NCI-H510A (cell line): ENCODE results near the gene BNC1.
"Not testable (repeated sequence)": the region's sequence is repeated elsewhere in the genome, so short reads cannot be mapped to it uniquely, and the experiment has no call there.

Experiments used
- DNase-seq: peaks from one replicate; lab custom pipeline; 2025; lab: John Stamatoyannopoulos, UW

BNC1 gene

DNA sequence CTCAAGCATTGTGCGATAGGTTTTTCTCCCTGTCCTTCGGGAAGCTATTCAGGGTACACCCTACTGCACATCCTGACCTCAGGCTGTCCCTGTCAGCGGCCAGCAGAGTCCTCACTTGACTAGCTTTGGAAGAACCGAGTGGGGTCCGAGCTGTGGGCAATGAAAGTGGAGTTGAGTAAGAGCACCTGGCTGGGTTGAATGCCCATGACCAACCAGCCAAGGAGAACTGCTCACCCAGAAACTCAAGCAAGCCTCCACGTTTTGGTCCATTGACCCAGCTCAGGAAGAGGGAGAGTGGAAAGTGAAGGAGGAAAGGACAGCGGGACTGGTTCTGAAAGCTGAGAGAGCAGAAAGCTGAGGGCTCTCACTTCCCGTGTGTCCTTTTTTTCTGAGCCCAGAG lies 40.8 kb downstream of the BNC1 start:
- DNase-seq, result no peak

DNA sequence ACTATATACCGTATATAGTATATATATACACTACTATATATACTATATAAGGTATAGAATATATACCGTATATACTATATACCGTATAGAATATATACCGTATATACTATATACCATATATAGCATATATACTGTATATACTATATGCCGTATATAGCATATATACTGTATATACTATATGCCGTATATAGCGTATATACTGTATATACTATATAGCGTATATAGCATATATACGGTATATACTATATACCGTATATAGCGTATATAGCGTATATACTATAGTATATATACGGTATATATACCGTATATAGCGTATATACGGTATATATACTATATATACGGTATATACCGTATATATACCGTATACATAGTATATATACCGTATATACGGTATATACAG lies 54.2 kb downstream of the BNC1 start:
- no peak for DNase-seq

GRCh38 chr15:83225449-83225848 lies 59.0 kb downstream of the BNC1 start:
- no peak for DNase-seq

- not testable (repeated sequence) for DNase-seq
These were observed 62.7 kb downstream of the BNC1 start for GRCh38 chr15:83221781-83222180.

DNA sequence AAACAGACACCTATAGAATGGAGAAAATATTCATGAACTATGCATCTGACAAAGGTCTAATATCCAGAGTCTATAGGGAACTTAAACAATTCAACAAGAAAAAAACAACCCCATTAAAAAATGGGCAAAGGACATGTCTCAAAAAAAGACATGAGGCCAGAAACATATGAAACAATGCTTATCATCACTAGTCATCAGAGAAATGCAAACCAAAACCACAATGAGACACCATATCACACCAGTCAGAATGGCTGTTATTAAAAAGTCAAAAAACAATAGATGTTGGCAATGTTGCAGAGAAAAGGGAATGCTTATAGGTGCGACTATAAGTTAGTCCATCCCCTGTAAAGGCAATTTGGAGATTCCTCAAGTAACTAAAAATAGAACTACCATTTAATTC lies 65.4 kb downstream of the BNC1 start:
- no peak for DNase-seq

DNA sequence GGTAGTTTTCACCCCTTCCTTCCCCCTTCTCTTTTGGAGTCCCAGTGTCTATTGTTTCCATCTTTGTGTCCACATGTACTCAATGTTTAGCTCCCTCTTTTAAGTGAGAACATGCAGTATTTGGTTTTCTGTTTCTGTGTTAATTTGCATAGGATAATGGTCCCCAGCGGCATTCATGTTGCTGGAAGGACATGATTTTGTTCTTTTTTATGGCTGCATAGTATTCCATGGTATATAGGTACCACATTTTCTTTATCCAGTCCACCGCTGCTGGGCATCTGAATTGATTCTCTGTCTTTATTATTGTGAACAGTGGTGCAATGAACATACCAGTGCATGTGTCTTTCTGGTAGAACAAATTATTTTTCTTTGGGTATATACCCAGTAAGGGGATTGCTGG lies 69.2 kb downstream of the BNC1 start:
- no peak for DNase-seq

- peak; percentile 29 for DNase-seq
These were observed 73.8 kb downstream of the BNC1 start for GRCh38 chr15:83210619-83211018.

DNA sequence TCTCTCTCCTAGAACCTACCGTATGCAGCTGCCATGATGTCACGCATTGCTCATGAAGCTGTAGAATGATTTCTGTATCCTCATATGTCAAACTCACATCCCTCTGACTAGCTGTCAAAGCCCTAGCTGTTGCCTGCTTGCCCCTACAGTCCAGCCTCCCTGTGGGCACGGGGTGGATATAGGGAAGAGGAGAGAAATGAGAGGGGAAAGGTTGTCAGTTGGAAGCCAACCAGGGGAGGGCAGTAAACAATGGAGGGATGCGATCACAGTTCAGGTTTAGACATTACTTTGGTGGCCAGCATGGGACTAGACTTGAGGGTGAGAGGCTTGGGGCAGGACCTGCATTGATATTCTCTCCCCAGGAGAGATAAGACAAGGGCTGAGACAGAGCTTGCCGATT lies 75.1 kb downstream of the BNC1 start:
- no peak for DNase-seq

DNA sequence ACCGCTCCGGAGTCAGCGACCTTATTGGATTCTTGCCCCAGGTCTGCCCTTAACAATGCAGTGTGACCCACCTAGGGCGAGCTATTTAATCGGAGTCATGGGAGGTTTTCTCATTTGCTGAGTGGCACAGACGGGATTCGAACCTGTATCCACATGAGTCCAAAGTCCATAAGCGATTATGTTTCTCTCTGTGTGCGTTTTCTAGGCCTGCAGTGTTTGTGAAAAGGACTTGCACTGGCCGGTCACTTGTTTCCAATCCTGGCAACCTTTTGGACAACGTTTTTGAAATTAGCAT lies 76.2 kb downstream of the BNC1 start:
- no peak for DNase-seq

GRCh38 chr15:83207660-83208366 lies 76.7 kb downstream of the BNC1 start, which contains the start of gene HDGFL3:
Gene HDGFL3, minus strand, starts transcription at chr15:83207823. Its CDS starts 409 bp downstream, at chr15:83207414.
- peak; percentile 66 for DNase-seq

GRCh38 chr15:83207009-83207659 lies 77.3 kb downstream of the BNC1 start:
- no peak for DNase-seq

- DNase-seq, result no peak
These were observed 77.9 kb downstream of the BNC1 start for GRCh38 chr15:83206526-83207008.
